ENCODE measurements around the gene KIAA1958. TPM values are rescaled to one million over a fixed set of nuclear protein-coding genes. Genes with fewer than 3 reads are reported as not detected.

KIAA1958 gene
- total and polyA plus RNA-seq, 8 donors, result 10.5 to 15.6 (median 14.2) TPM

GRCh38 chr9:112443200-112443599 lies 43.4 kb upstream of the KIAA1958 start:
- H3K27me3 ChIP-seq, result no peaks in the 10 kb centered on the region
- H3K36me3 ChIP-seq, result peaks cover 0 to 8% of the 10 kb centered on the region in 2 donors
- DNase-seq, result peak in 1 of 4 donors; percentile 12
- no peak overlapping the region for H3K27ac ChIP-seq
- TF ChIP-seq CTCF (IDR thresholded peaks at IDR 0.05), result peak in 1 of 2 donors; percentile 33
- H3K4me3 ChIP-seq, result no peak overlapping the region
- no peaks in the 10 kb centered on the region for H3K9me3 ChIP-seq
- ATAC-seq, result no peak
- no peaks in the 10 kb centered on the region for H3K4me1 ChIP-seq
- intact Hi-C loops (cut with DNase I), result no loop called here

- TF ChIP-seq CTCF (IDR thresholded peaks at IDR 0.05), result no peak
- DNase-seq (no peak), ATAC-seq (no peak)
- intact Hi-C loops (cut with DNase I), result no loop called here
- Histone ChIP-seq H3K9me3 (no peaks in the 10 kb centered on the region), H3K36me3 (peaks cover 0 to 8% of the 10 kb centered on the region in 2 donors), H3K27ac (no peak overlapping the region), H3K27me3 (no peaks in the 10 kb centered on the region), H3K4me1 (no peaks in the 10 kb centered on the region), H3K4me3 (no peak overlapping the region)
These were observed 43.0 kb upstream of the KIAA1958 start for GRCh38 chr9:112443636-112444035.

- no peaks in the 10 kb centered on the region for H3K27me3 ChIP-seq
- ATAC-seq (no peak), DNase-seq (no peak)
- no peaks in the 10 kb centered on the region for H3K9me3 ChIP-seq
- H3K36me3 ChIP-seq, result peaks cover 0 to 8% of the 10 kb centered on the region in 2 donors
- H3K4me3 ChIP-seq, result no peak overlapping the region
- H3K27ac ChIP-seq, result no peak overlapping the region
- TF ChIP-seq CTCF (IDR thresholded peaks at IDR 0.05), result no peak
- H3K4me1 ChIP-seq, result no peaks in the 10 kb centered on the region
- intact Hi-C loops (cut with DNase I), result no loop called here
These were observed 41.4 kb upstream of the KIAA1958 start for GRCh38 chr9:112445196-112445595.

- ATAC-seq (no peak), DNase-seq (no peak)
- Histone ChIP-seq H3K27me3 (no peaks in the 10 kb centered on the region), H3K36me3 (peaks cover 0 to 7% of the 10 kb centered on the region in 2 donors), H3K4me3 (no peak overlapping the region), H3K4me1 (no peaks in the 10 kb centered on the region), H3K9me3 (no peaks in the 10 kb centered on the region), H3K27ac (no peak overlapping the region)
- intact Hi-C loops (cut with DNase I), result no loop called here
- no peak for TF ChIP-seq CTCF (IDR thresholded peaks at IDR 0.05)
These were observed 40.5 kb upstream of the KIAA1958 start for GRCh38 chr9:112446080-112446479.

- DNase-seq (no peak), ATAC-seq (no peak)
- no peak overlapping the region for H3K4me3 ChIP-seq
- H3K27ac ChIP-seq, result no peak overlapping the region
- TF ChIP-seq CTCF (IDR thresholded peaks at IDR 0.05), result no peak
- no peaks in the 10 kb centered on the region for H3K9me3 ChIP-seq
- no peaks in the 10 kb centered on the region for H3K27me3 ChIP-seq
- intact Hi-C loops (cut with DNase I), result no loop called here
- H3K4me1 ChIP-seq, result no peaks in the 10 kb centered on the region
- H3K36me3 ChIP-seq, result peaks cover 0 to 3% of the 10 kb centered on the region in 2 donors
These were observed 40.1 kb upstream of the KIAA1958 start for GRCh38 chr9:112446526-112446925.
